Measurements from ENCODE around the gene SLC41A1.

SLC41A1 gene

GRCh38 chr1:205741681-205742080 lies 71.3 kb downstream of the SLC41A1 start:
- Histone ChIP-seq H2BK15ac (replicated peaks; ENCODE audit: low read depth) (no peak overlapping the region), H3K23ac (ENCODE audit: low read length) (no peak overlapping the region), H3K4me1 (ENCODE audit: control insufficient read depth, low read depth, low read length) (peaks cover 6% of the 10 kb centered on the region), H2AK5ac (ENCODE audit: low read length) (no peak overlapping the region), H3K79me2 (ENCODE audit: control insufficient read depth, insufficient read depth, low read length) (peaks cover 85% of the 10 kb centered on the region), H3K79me1 (ENCODE audit: low read length) (peaks cover 1% of the 10 kb centered on the region), H3K18ac (ENCODE audit: low read length) (no peak overlapping the region), H3K56ac (ENCODE audit: low read length) (no peak overlapping the region), H4K8ac (ENCODE audit: low read depth, low read length) (no peak overlapping the region), H2BK5ac (ENCODE audit: low read length) (no peak overlapping the region), H3K27me3 (ENCODE audit: insufficient read depth, low read length, poor library complexity) (no peaks in the 10 kb centered on the region), H3K36me3 (ENCODE audit: control insufficient read depth, insufficient read depth, low read length) (no peaks in the 10 kb centered on the region), H3K4me3 (ENCODE audit: low read length) (no peak overlapping the region), H3K4ac (ENCODE audit: low read depth, low read length) (no peak overlapping the region), H3K4me2 (ENCODE audit: low read length) (no peak overlapping the region), H3K9ac (ENCODE audit: low read length) (no peak overlapping the region), H3K27ac (ENCODE audit: low read depth, low read length) (no peak overlapping the region), H4K5ac (ENCODE audit: low read length) (no peak overlapping the region), H2BK120ac (ENCODE audit: low read depth, low read length) (no peak overlapping the region)
- WGBS (ENCODE audit: extremely low coverage, insufficient coverage, low lambda C conversion rate) = no CpG with 5 or more reads among the region's 1 CpG
- no peak for DNase-seq

- no peak overlapping the region for H3K9ac ChIP-seq (ENCODE audit: low read length)
- H3K56ac ChIP-seq (ENCODE audit: low read length) = no peak overlapping the region
- H4K5ac ChIP-seq (ENCODE audit: low read length) = no peak overlapping the region
- H3K23ac ChIP-seq (ENCODE audit: low read length) = no peak overlapping the region
- no peak overlapping the region for H3K18ac ChIP-seq (ENCODE audit: low read length)
- H2AK5ac ChIP-seq (ENCODE audit: low read length) = no peak overlapping the region
- no peak overlapping the region for H3K4me2 ChIP-seq (ENCODE audit: low read length)
- no peak overlapping the region for H3K4me3 ChIP-seq (ENCODE audit: low read length)
- no peak overlapping the region for H2BK15ac ChIP-seq (replicated peaks; ENCODE audit: low read depth)
- no peak overlapping the region for H2BK120ac ChIP-seq (ENCODE audit: low read depth, low read length)
- no peaks in the 10 kb centered on the region for H3K27me3 ChIP-seq (ENCODE audit: insufficient read depth, low read length, poor library complexity)
- H3K4ac ChIP-seq (ENCODE audit: low read depth, low read length) = no peak overlapping the region
- H3K36me3 ChIP-seq (ENCODE audit: control insufficient read depth, insufficient read depth, low read length) = peaks cover 1% of the 10 kb centered on the region
- no peak overlapping the region for H4K8ac ChIP-seq (ENCODE audit: low read depth, low read length)
- H3K4me1 ChIP-seq (ENCODE audit: control insufficient read depth, low read depth, low read length) = peaks cover 6% of the 10 kb centered on the region
- H2BK5ac ChIP-seq (ENCODE audit: low read length) = no peak overlapping the region
- H3K79me1 ChIP-seq (ENCODE audit: low read length) = peaks cover 3% of the 10 kb centered on the region
- peaks cover 80% of the 10 kb centered on the region for H3K79me2 ChIP-seq (ENCODE audit: control insufficient read depth, insufficient read depth, low read length)
- H3K27ac ChIP-seq (ENCODE audit: low read depth, low read length) = no peak overlapping the region
- no peak for DNase-seq
- no CpG with 5 or more reads among the region's 5 CpGs for WGBS (ENCODE audit: extremely low coverage, insufficient coverage, low lambda C conversion rate)
Observed at GRCh38 chr1:205739348-205740160, 73.4 kb downstream of the SLC41A1 start.
